ENCODE results near the gene ASXL1. TPM values are rescaled to one million over a fixed set of nuclear protein-coding genes. Genes with fewer than 3 reads are reported as not detected.
A peak's percentile ranks its signal among the peaks of the same experiment; 100 is the strongest.

The ASXL1 gene
- total RNA-seq, 4 donors from 2014 or later: 43.5 to 79.8 (median 58.4) TPM

DNA sequence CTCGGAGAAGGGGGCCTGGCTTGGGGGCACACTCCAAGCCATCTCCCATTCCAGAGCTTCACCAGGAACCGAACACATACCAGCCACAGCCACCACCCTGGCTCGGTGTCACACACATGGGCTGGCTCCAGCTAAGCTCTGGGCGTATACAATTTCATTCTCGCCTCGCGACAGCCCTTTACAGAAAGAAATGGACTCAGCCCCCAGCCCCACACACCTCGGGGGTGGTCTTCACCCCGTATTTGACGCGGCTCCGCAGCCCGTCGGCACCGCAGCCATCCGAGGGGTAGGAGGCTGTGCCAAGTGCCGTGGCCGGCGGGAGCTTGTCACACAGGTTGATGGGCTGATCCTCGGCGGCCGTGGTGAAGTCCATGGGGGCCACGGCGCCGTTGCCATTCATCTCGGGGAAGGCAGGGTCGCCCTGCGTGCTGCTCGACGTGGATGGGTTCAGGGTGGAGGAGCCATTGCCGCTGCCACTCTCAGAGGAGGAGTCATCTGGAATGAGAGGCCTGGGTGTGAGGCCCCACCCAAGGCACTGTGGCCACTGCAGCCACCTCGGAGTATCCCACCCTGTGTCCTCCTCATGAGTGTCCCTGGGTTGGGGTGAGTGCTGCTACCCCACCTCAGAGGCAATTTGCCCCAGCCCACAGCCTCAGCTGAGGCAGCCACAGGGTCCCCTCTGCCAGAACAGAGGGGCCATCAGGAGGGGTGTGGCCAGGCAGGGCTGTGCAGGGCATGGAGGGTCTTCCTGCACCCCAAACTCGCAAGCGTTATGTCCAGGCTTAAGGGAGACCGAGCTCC, 98.0 kb downstream of the ASXL1 start:
- peaks cover 0 to 55% of the 10 kb centered on the region in 2 donors for H3K36me3 ChIP-seq
- ATAC-seq: no peak
- H3K9me3 ChIP-seq: no peaks in the 10 kb centered on the region
- TF ChIP-seq, protein P1, sequence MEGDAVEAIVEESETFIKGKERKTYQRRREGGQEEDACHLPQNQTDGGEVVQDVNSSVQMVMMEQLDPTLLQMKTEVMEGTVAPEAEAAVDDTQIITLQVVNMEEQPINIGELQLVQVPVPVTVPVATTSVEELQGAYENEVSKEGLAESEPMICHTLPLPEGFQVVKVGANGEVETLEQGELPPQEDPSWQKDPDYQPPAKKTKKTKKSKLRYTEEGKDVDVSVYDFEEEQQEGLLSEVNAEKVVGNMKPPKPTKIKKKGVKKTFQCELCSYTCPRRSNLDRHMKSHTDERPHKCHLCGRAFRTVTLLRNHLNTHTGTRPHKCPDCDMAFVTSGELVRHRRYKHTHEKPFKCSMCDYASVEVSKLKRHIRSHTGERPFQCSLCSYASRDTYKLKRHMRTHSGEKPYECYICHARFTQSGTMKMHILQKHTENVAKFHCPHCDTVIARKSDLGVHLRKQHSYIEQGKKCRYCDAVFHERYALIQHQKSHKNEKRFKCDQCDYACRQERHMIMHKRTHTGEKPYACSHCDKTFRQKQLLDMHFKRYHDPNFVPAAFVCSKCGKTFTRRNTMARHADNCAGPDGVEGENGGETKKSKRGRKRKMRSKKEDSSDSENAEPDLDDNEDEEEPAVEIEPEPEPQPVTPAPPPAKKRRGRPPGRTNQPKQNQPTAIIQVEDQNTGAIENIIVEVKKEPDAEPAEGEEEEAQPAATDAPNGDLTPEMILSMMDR (IDR thresholded peaks at IDR 0.05): no peak
- TF ChIP-seq POLR2AphosphoS5 (IDR thresholded peaks at IDR 0.05) (no peak), EP300 (IDR thresholded peaks at IDR 0.05) (no peak), POLR2A (IDR thresholded peaks at IDR 0.05) (no peak)
- peaks cover 0 to 37% (median 18%) of the 10 kb centered on the region in 3 donors for H3K4me1 ChIP-seq
- no peaks in the 10 kb centered on the region for H3K27me3 ChIP-seq
- H3K27ac ChIP-seq: peak overlapping the region in 1 of 4 donors; percentile 22
- WGBS, 2 donors (ENCODE audit: low coverage in 1 of 2): 73% methylated on average over 4 of the region's 35 CpGs; no CpG with 5 or more reads in 1 of the 2 donors
- no peak overlapping the region for H3K4me3 ChIP-seq

DNA sequence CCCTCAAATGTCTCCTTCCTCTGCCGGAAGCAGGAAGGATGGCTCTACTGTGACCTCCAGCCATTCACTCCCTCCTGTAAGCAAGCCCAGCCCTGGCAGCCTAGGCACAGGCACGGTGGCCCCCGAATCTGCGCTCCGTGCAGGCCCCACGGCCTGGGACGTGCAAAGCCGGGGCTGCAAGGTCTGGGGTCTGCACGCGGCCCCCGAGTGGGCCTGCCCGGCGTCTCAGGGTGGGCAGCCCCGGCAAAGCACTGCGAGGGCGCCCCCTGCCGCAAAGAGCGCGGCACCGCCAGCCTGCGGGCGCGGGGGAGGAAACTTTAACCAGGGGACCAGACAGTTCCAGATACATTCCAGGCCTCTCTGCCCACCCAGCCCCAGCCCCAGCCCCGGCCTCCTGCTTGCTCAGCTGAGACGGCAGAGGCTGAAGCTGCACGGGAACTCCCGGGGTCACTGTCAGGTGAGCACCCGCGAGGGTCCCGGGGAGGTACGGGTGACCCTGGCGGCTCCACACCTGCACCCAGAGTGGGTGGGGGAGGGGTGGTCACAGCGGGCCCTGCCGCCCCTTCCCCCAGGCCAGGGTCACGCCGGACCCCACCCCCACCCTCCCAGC, 98.8 kb downstream of the ASXL1 start:
- ATAC-seq: peak; percentile 63
- no CpG with 5 or more reads among the region's 36 CpGs for WGBS, 2 donors (ENCODE audit: low coverage in 1 of 2)
- no peak for TF ChIP-seq POLR2A (IDR thresholded peaks at IDR 0.05)
- TF ChIP-seq, protein P1 (IDR thresholded peaks at IDR 0.05): peak in 3 of 4 experiments; percentile 72 to 92 (median 76)
- no peaks in the 10 kb centered on the region for H3K27me3 ChIP-seq
- H3K36me3 ChIP-seq: peaks cover 0 to 46% of the 10 kb centered on the region in 2 donors
- peak overlapping the region in 2 of 4 donors; percentile 22 to 51 for H3K27ac ChIP-seq
- peaks cover 0 to 35% (median 18%) of the 10 kb centered on the region in 3 donors for H3K4me1 ChIP-seq
- peak overlapping the region; percentile 39 to 56 for H3K4me3 ChIP-seq
- no peaks in the 10 kb centered on the region for H3K9me3 ChIP-seq

DNA sequence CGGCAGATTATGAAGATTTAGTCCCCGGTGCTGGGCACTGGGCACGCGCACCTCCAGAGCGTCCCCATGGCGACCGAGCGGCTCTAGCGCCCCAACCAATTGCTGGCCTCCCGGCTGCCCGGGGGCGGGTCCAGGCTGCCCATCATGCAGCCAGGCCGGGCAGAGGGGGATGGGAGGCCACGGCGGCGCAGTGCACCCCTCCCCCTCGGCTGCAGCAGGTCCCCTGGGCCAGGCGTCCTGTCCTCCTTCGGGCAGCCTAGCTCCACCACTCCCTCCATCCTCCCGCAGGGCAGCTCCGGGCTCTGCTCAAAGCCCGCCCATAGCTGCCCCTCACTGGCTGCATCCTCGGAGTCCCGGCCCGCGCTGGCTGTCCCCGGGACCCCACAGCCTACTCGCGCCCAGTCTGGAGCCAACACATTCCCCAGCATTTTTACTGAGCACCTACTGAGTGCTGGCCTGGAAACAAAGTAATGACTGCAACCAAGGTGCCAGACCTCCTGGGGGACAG, 99.4 kb downstream of the ASXL1 start:
- Histone ChIP-seq H3K27ac (peak overlapping the region in 2 of 4 donors; percentile 22 to 51), H3K9me3 (no peaks in the 10 kb centered on the region), H3K4me1 (peaks cover 0 to 41% (median 18%) of the 10 kb centered on the region in 3 donors), H3K4me3 (peak overlapping the region; percentile 39 to 56), H3K36me3 (peaks cover 0 to 41% of the 10 kb centered on the region in 2 donors), H3K27me3 (no peaks in the 10 kb centered on the region)
- 6% methylated on average over 10 of the region's 29 CpGs; no CpG with 5 or more reads in 1 of the 2 donors for WGBS, 2 donors (ENCODE audit: low coverage in 1 of 2)
- peak; percentile 84 for ATAC-seq
- TF ChIP-seq, protein P1 (IDR thresholded peaks at IDR 0.05): no peak
- TF ChIP-seq EP300 (IDR thresholded peaks at IDR 0.05): no peak
- no peak for TF ChIP-seq POLR2AphosphoS5 (IDR thresholded peaks at IDR 0.05)
- no peak for TF ChIP-seq POLR2A (IDR thresholded peaks at IDR 0.05)

DNA sequence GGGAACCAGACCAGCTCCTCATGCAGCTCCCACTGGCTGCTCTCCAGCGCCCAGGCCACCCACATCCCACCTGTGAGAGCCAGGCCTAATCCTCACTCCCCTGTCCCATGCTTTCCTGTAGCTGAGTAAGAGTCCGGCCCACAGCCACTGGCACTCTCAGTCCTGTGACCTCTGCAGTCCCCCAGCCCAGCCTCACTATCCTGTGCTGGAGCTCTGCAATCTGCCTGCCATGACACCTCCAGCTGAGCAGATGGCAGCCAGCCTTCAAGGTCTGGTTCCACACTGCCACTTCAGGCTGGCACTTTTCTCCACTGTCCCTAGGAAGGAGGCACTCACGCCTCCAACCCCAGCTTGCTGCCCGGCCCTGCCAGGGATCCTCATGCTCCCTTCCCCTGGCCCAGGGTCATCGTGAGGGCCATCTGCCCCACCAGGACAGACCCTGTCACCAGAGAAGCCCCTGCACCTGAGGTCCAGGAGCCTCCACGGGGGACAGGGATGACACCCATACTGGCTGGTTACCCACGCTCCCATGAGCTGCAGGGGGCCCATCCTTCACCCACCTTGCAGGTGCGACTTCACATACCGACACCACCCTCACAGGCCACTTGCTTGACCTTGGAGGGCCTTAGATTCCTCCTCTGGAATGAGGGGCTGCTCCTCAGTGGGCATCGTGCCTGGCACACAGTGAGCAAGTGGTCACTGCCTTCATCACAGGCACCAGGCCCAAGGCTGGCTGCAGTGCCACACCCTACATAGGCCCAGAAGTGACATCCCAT, 100.1 kb downstream of the ASXL1 start:
- TF ChIP-seq POLR2AphosphoS5 (IDR thresholded peaks at IDR 0.05) (no peak), EP300 (IDR thresholded peaks at IDR 0.05) (no peak), POLR2A (IDR thresholded peaks at IDR 0.05) (no peak)
- TF ChIP-seq, protein P1 (IDR thresholded peaks at IDR 0.05): no peak
- no peak overlapping the region for H3K27ac ChIP-seq
- H3K4me3 ChIP-seq: no peak overlapping the region
- H3K36me3 ChIP-seq: peaks cover 0 to 34% of the 10 kb centered on the region in 2 donors
- ATAC-seq: no peak
- H3K27me3 ChIP-seq: no peaks in the 10 kb centered on the region
- peaks cover 0 to 48% (median 22%) of the 10 kb centered on the region in 3 donors for H3K4me1 ChIP-seq
- H3K9me3 ChIP-seq: no peaks in the 10 kb centered on the region
- 95% methylated on average over 4 of the region's 10 CpGs; no CpG with 5 or more reads in 1 of the 2 donors for WGBS, 2 donors (ENCODE audit: low coverage in 1 of 2)

All from gastroesophageal sphincter (tissue), 4 donors.